ENCODE data around the gene IQGAP2.
A peak's percentile ranks its signal among the peaks of the same experiment; 100 is the strongest.

- TF ChIP-seq CTCF (conservative IDR thresholded peaks at IDR 0.05; ENCODE audit: low read length) = peak; percentile 26
- no peak for TF ChIP-seq EZH2phosphoT487 (IDR thresholded peaks at IDR 0.05; ENCODE audit: borderline replicate concordance)
These were observed 231.6 kb downstream of the IQGAP2 start for GRCh38 chr5:76634661-76635060.
